HG02571 (cell line): Measurements from ENCODE around the gene P2RX6.
"Not testable (repeated sequence)": the region's sequence is repeated elsewhere in the genome, so short reads cannot be mapped to it uniquely, and the experiment has no call there.

Experiments
- ATAC-seq: cut with Tn5 transposase; IDR thresholded peaks from one replicate; pipeline ENCODE4 v1.9.1; 2021; ENCODE audit warnings: mild to moderate bottlenecking, moderate library complexity; ENCODE audit not compliant: unreplicated experiment

The P2RX6 gene

DNA sequence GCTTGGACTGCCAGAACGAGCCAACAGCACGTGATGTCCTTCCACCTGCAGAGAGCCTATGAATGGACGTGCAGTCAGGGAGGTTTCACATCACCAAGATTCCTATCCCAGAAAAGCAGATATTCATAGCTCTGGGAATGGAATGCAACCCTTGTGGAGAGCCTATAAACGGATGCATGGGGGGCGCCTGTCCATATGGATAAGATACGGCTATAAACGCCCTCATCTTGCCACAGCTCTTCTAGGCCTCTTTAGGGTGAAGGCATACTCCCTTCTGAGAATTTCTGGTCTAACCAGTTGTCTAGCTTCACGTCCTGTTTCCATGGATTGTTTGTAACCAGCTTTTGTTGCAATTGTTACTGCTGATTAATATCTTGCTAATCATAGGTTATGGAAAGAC, 56.8 kb downstream of the P2RX6 start:
- not testable (repeated sequence) for ATAC-seq

DNA sequence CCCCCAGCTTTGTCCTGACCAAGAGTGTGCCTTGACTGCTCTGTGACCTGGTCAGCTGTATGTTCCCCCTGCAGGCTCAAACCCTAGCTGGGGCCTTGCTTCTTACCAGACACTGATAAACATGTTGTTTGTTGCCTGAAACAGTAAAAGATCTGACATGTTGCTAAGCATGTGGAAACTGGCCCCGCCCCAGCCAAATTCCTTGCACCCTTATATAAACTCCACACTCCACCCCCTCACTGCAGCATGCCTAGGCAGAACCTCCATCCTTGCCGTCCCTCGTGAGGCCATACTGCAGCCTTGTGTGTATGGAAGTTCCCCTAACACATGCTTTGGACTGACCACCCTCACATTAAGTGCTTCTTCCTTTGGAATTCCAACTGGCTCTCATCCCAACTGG, 58.1 kb downstream of the P2RX6 start:
- ATAC-seq, result no peak

DNA sequence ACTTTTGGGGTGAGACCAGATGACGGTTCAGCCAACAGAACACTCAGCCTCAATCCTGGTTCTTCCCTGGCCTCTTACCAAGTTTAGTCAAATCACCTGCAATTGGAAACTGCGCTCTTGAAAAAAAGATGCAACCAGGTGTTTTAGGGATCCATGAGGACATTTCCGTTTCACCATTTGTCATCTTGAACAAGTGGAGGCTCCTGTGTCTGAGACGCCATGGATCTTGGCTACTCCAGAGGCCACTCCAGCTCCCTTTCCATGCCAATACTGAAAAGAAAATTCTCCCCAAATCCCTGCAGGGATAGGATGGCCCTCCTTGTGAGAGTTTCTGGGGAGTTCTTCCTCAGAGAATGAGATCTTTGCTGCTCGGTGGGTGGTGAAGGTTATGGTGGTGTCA, 58.5 kb downstream of the P2RX6 start:
- ATAC-seq, result no peak

DNA sequence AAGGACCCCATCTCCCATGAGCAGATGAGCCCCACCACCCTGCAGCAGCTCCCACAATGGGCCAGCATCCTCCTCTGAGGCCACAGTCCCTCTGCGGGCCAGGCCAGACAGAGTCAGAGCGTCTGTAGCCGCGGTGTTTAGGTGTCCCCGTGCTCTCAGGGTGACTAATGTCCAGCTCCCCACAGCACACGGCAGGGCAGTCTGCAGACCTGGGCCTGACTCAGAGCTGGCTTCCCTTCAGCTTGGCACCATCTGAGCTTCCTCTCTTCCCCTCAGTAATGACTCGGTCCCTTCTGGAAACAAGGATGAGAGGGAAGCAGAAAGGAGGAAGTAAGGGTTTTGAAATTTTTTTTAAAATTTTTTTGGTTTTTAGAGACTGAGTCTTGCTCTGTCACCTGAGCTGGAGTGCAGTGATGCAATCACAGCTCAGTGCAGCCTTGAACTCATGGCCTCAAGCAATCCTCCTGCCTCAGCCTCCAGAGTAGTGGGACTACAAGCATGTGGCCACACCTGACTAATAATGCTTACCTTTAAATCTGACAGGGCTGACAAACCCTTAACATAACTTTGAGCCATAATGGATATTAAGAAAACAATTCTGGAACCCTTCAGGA, 59.2 kb downstream of the P2RX6 start:
- ATAC-seq, result no peak

DNA sequence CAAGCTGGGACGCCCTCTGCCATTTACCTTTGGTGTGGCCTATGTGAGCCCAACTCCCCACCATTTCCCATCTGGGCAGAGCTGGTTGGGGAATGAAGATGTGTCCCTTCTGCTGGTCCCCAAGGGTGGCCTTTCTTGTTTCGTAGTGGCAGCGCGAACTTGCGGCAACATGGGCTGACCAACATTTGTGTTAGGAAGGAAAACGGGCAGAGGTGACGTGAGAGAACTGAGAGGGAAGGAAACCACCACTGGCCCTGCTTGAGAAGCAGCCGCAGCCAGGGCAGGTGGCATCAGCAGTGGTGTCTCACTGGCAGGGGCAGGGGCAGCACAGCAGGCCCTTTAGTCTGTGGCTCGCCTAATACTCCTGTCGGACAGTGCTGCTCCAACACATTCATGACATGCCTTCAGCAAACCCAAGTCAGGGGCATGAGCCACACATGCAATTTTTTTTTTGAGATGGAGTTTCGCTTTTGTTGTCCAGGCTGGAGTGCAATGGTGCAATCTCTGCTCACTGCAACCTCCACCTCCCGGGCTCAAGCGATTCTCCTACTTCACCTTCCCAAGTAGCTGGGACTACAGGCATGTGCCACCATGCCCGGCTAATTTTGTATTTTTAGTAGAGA, 60.7 kb downstream of the P2RX6 start:
- no peak for ATAC-seq

DNA sequence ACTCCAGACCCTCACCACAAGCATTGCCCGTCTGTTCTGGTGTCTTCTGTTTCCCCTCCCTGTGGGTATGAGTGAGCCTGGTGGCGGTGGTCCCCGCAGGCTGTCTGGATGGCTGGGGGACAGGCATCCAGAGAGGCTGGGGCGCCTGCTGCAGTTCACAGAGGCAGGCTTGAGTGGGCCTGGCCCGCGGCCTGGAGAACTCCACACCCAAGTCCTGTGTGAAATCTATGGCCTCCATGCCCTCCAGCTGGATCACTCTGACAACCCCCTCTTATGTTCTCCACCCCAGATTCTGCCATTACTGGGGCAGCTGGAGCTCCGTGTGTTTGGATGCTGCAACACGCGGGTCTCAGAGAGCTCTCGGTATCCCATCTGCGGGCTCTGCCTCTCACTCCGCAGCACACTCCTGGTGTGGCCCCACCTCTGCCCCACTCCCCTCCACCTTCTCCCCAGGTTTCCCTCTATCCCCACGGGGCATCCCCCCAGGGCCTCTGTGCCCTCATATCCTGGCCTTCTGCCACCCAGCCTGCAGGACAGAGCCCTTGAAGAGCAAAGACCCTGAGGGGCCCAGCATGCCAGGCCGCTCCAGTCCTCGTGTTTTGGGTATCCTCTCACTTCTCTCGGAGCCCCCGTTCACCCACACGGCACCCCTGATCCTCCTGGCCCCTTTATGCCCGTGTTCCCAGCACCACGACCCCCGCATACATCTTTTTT, 62.1 kb downstream of the P2RX6 start:
- no peak for ATAC-seq
